Fibroblast of lung (primary cell): ENCODE results near the gene CPNE4.
"Not testable (repeated sequence)": the region's sequence is repeated elsewhere in the genome, so short reads cannot be mapped to it uniquely, and the experiment has no call there.

Experiments used
- EZH2 ChIP-seq: IDR thresholded peaks from 2 replicates; pipeline ENCODE4 v1.5.1; 2012; ENCODE audit warnings: low read length, control low read depth, mild to moderate bottlenecking; ENCODE audit errors: missing control alignments
- TF ChIP-seq, protein P1 (sequence below), 2 donors: IDR thresholded peaks in 1 of 2; conservative IDR thresholded peaks in 1 of 2; 1 replicate in 1 of 2; 2 replicates in 1 of 2; pipeline ENCODE4 v1.5.1; 2011 to 2012; ENCODE audit warnings: low read length in 2 of 2, control low read depth in 1 of 2, inconsistent platforms in 1 of 2, low read depth in 1 of 2, mild to moderate bottlenecking in 1 of 2

GRCh38 chr3:131885871-131886270 lies 148.9 kb downstream of the CPNE4 start:
- TF ChIP-seq, protein P1, sequence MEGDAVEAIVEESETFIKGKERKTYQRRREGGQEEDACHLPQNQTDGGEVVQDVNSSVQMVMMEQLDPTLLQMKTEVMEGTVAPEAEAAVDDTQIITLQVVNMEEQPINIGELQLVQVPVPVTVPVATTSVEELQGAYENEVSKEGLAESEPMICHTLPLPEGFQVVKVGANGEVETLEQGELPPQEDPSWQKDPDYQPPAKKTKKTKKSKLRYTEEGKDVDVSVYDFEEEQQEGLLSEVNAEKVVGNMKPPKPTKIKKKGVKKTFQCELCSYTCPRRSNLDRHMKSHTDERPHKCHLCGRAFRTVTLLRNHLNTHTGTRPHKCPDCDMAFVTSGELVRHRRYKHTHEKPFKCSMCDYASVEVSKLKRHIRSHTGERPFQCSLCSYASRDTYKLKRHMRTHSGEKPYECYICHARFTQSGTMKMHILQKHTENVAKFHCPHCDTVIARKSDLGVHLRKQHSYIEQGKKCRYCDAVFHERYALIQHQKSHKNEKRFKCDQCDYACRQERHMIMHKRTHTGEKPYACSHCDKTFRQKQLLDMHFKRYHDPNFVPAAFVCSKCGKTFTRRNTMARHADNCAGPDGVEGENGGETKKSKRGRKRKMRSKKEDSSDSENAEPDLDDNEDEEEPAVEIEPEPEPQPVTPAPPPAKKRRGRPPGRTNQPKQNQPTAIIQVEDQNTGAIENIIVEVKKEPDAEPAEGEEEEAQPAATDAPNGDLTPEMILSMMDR (conservative IDR thresholded peaks at IDR 0.05 in 1 of 2, IDR thresholded peaks at IDR 0.05 in 1 of 2; ENCODE audit: low read depth in 1 of 2, low read length in 2 of 2): not testable (repeated sequence)
- not testable (repeated sequence) for TF ChIP-seq EZH2
